Measurements from ENCODE around the gene UMAD1.

Gene UMAD1

DNA sequence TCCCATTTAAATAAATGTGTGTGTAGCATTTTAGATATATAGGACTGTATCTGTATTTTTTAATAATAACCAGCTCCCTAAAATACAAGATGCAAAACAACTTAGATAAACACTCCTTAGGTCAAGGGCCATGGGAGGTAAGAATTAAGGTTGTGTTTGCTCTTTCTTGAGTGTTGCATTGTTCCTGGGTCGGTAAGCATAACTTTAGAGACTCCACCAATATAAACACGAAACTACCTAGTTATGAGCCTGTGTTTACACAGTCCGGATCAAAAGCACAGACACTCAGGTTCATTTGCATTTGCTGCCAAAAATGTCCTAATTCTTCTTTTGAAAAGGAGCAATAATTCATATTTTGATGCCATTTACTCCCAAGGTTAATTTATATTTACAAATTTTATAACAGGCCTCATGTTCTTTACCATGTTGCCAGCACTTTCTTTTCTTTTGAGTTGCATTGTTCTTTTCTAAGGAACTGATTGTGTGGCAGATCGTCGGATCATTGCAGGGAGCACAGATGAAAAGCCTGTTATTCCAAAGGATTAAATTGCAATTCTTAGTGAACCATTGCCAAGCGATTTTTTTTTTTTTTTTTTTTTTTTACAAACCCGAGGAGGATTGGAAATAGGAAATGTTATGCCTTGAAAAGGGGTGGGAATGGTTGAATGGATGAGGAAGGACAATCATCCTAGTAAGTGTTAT lies 282.3 kb downstream of the UMAD1 start:
- peak; percentile 63 for FAIRE-seq
- DNase-seq (ENCODE audit: insufficient read length), result no peak
- TF ChIP-seq POLR2A (IDR thresholded peaks at IDR 0.05; ENCODE audit: low read depth, low read length) (no peak), POLR2AphosphoS5 (IDR thresholded peaks at IDR 0.05; ENCODE audit: low read depth, low read length) (no peak), TAF1 (IDR thresholded peaks at IDR 0.05; ENCODE audit: borderline replicate concordance, low read depth, low read length) (no peak)

DNA sequence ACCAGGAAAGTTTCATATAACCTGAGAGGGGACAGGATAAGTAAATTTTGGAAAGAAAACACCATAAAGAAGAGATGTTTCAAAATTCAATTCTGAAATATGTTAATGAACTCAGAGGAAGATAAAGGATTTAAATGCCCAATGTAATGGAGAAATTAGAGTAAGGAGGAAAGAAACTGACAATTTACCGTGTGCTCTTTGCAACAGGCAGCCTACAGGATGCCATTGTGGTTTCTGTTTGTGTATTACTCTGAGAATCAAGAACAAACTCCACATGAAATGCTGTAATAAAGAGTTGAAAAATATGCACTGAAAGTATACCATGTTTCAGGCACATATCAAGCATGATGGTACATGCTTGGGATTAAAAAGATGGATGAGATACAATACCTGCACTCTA lies 283.3 kb downstream of the UMAD1 start:
- FAIRE-seq (peak; percentile 46), DNase-seq (ENCODE audit: insufficient read length) (no peak)
- no peak for TF ChIP-seq POLR2AphosphoS5 (IDR thresholded peaks at IDR 0.05; ENCODE audit: low read depth, low read length)
- TF ChIP-seq TAF1 (IDR thresholded peaks at IDR 0.05; ENCODE audit: borderline replicate concordance, low read depth, low read length), result no peak
- no peak for TF ChIP-seq POLR2A (IDR thresholded peaks at IDR 0.05; ENCODE audit: low read depth, low read length)

DNA sequence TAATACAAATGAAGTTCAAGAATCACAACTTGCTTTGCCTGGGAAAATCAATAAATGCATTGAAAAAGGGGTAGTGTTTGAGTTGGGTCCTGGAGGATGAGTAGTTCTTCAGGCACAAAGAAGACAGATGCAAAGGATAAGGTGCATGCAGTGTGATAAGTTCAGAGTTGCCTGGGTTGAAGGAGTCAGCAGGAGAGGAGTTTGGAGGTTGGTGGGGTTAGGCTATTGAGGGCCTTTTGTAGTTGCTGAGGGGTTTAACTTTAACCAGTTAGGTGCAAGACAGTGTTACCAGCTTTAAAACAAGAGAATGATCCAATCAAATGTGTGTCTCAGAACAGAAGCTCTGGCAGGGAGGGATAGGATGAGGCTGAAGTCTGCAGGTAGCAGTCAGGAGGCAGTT lies 283.8 kb downstream of the UMAD1 start:
- FAIRE-seq (peak; percentile 77), DNase-seq (ENCODE audit: insufficient read length) (no peak)
- no peak for TF ChIP-seq POLR2AphosphoS5 (IDR thresholded peaks at IDR 0.05; ENCODE audit: low read depth, low read length)
